Sigmoid colon (tissue), 7 donors: ENCODE data around the gene ANXA2R. TPM values are rescaled to one million over a fixed set of nuclear protein-coding genes. Genes with fewer than 3 reads are reported as not detected.

Experiments used
- DNase-seq: peaks from one replicate; pipeline ENCODE4 v3.0.0-alpha.2; 2019
- H3K27ac ChIP-seq, 4 donors: fragments of 200-600 bp; sonication (generic); one replicate each; pipeline ENCODE4 v1.5.1; 2016 to 2019; ENCODE audit warnings: mild to moderate bottlenecking in 1 of 4
- H3K27me3 ChIP-seq, 3 donors: fragments of 200-600 bp; sonication (generic); one replicate each; pipeline ENCODE4 v1.5.1; 2019; ENCODE audit warnings: mild to moderate bottlenecking in 1 of 3
- H3K36me3 ChIP-seq, 4 donors: fragments of 200-600 bp; sonication (generic); one replicate each; pipeline ENCODE4 v1.5.1; 2016 to 2019
- H3K4me1 ChIP-seq, 4 donors: fragments of 200-600 bp; sonication (generic); one replicate each; pipeline ENCODE4 v1.5.1; 2017 to 2019
- H3K4me3 ChIP-seq, 4 donors: fragments of 200-600 bp; sonication (generic); one replicate each; pipeline ENCODE4 v1.5.1; 2017 to 2019; ENCODE audit warnings: mild to moderate bottlenecking in 2 of 4, moderate library complexity in 1 of 4
- H3K9me3 ChIP-seq, 4 donors: fragments of 200-600 bp in 3 of 4; sonication (generic) in 3 of 4; one replicate each; pipeline versions ENCODE4 v1.5.1 to v1.6.1; 2013 to 2019
- CTCF ChIP-seq, 4 experiments: fragments of 450-650 bp in 3 of 4; fragments of 200-600 bp in 1 of 4; IDR thresholded peaks; one replicate each; pipeline ENCODE4 v1.5.1; 2016 to 2019; ENCODE audit warnings: antibody characterized with exemption in 4 of 4, mild to moderate bottlenecking in 3 of 4, moderate library complexity in 2 of 4
- EP300 ChIP-seq, 4 donors: sonication (generic); formaldehyde crosslinking; IDR thresholded peaks; one replicate each; pipeline ENCODE4 v1.6.1; 2017; ENCODE audit warnings: antibody characterized with exemption in 4 of 4
- POLR2A ChIP-seq, 2 donors: fragments of 450-650 bp; IDR thresholded peaks; one replicate each; pipeline ENCODE4 v1.6.1; 2016; ENCODE audit warnings: antibody characterized with exemption in 2 of 2, mild to moderate bottlenecking in 2 of 2, moderate library complexity in 2 of 2
- POLR2AphosphoS5 ChIP-seq, 4 donors: sonication (generic); formaldehyde crosslinking; IDR thresholded peaks; one replicate each; pipeline ENCODE4 v1.6.1; 2017; ENCODE audit warnings: antibody characterized with exemption in 4 of 4
- WGBS, 2 donors: extraction: QIAGEN DNeasy Blood & Tissue Kit; methylation state at CpG; one replicate each; pipeline ENCODE4 v1.1.7; 2013; 5-methylcytosine and 5-hydroxymethylcytosine counted together
- intact Hi-C: fragments of 100-400 bp; cut with DNase I; formaldehyde crosslinking; loops from one replicate; pipeline ENCODE4 v1.15.1; 2023
- polyA plus RNA-seq, 3 donors: library from polyadenylated mRNA; stranded (reverse); fragments of 200-250 nt; gene quantifications; one replicate each; pipeline ENCODE4 v1.2.3, GENCODE V29; 2013
- total RNA-seq, 4 donors: library from RNA; depleted of rRNA; stranded (reverse); fragments of >200 nt; gene quantifications; one replicate each; pipeline ENCODE4 v1.1.0, GENCODE V29; 2016
- donor health status: healthy with polysubstance abuse.
- donor health status: Bipolar disorder and iron deficiency.
- donor health status: healthy.

ANXA2R gene
- total and polyA plus RNA-seq, 7 donors, result 0.69 to 12.4 (median 3.2) TPM

- Histone ChIP-seq H3K27ac (peak overlapping the region; percentile 73 to 81 (median 80)), H3K27me3 (peaks cover 23 to 85% (median 47%) of the 10 kb centered on the region in 3 donors), H3K36me3 (no peaks in the 10 kb centered on the region), H3K4me1 (peaks cover 0 to 19% (median 6%) of the 10 kb centered on the region in 4 donors), H3K4me3 (peak overlapping the region; percentile 23 to 48 (median 42)), H3K9me3 (no peaks in the 10 kb centered on the region)
- intact Hi-C loops, result loop anchor here (5.0 kb wide), 1 partner anchor 35 kb away; the partner anchor contains the start of gene ANXA2R
- no peak for TF ChIP-seq EP300 (IDR thresholded peaks at IDR 0.05)
- peak in 2 of 4 donors; percentile 25 to 59 for TF ChIP-seq POLR2AphosphoS5 (IDR thresholded peaks at IDR 0.05)
- DNase-seq, result peak; percentile 89
- 1 to 6% methylated on average over 27 of the region's 27 CpGs for WGBS, 2 donors
These were observed 32.7 kb downstream of the ANXA2R start for GRCh38 chr5:43007246-43007910.

- peaks cover 0 to 19% (median 6%) of the 10 kb centered on the region in 4 donors for H3K4me1 ChIP-seq
- intact Hi-C loops, result loop anchor here (5.0 kb wide), 1 partner anchor 36 kb away; the partner anchor contains the start of gene ANXA2R
- H3K27ac ChIP-seq, result peak overlapping the region in 2 of 4 donors; percentile 73 to 81
- no peak for TF ChIP-seq POLR2A (IDR thresholded peaks at IDR 0.05)
- no peak for TF ChIP-seq CTCF (IDR thresholded peaks at IDR 0.05)
- TF ChIP-seq EP300 (IDR thresholded peaks at IDR 0.05), result no peak
- no peak for TF ChIP-seq POLR2AphosphoS5 (IDR thresholded peaks at IDR 0.05)
- no peaks in the 10 kb centered on the region for H3K36me3 ChIP-seq
- no peak for DNase-seq
- H3K9me3 ChIP-seq, result no peaks in the 10 kb centered on the region
- peak overlapping the region in 3 of 4 donors; percentile 40 to 48 (median 43) for H3K4me3 ChIP-seq
- WGBS, 2 donors, result 67 to 86% methylated on average over 19 of the region's 19 CpGs
- H3K27me3 ChIP-seq, result peaks cover 23 to 92% (median 49%) of the 10 kb centered on the region in 3 donors
These were observed 33.5 kb downstream of the ANXA2R start for GRCh38 chr5:43006424-43007202.

DNA sequence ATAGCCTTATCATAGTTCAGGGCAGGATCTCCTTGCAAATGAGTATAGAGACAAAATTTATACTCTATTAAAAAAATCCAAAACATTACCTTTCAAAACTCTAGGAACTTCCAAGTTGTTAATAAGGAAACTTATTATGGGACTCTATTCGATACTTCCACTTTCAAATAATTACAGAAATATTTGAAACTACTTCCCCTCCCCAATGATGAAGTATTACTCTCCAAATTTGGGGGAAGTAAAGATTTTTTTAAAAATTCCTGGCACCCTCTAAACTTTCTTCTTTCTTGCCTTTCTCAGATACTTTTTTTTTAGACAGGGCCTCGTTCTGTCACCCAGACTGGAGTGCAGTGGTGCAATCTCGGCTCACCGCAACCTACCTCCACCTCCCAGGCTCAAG lies 35.1 kb downstream of the ANXA2R start:
- WGBS, 2 donors, result 88 to 90% methylated on average over 4 of the region's 4 CpGs
- H3K27me3 ChIP-seq, result peaks cover 33 to 99% (median 64%) of the 10 kb centered on the region in 3 donors
- no peak for DNase-seq
- H3K4me3 ChIP-seq, result no peak overlapping the region
- peaks cover 0 to 23% (median 11%) of the 10 kb centered on the region in 4 donors for H3K4me1 ChIP-seq
- H3K36me3 ChIP-seq, result no peaks in the 10 kb centered on the region
- no peaks in the 10 kb centered on the region for H3K9me3 ChIP-seq
- H3K27ac ChIP-seq, result no peak overlapping the region
- TF ChIP-seq POLR2AphosphoS5 (IDR thresholded peaks at IDR 0.05) (no peak), POLR2A (IDR thresholded peaks at IDR 0.05) (no peak), CTCF (IDR thresholded peaks at IDR 0.05) (no peak), EP300 (IDR thresholded peaks at IDR 0.05) (no peak)
- intact Hi-C loops, result loop anchor here (5.0 kb wide), 1 partner anchor 37 kb away; the partner anchor contains the start of gene ANXA2R

DNA sequence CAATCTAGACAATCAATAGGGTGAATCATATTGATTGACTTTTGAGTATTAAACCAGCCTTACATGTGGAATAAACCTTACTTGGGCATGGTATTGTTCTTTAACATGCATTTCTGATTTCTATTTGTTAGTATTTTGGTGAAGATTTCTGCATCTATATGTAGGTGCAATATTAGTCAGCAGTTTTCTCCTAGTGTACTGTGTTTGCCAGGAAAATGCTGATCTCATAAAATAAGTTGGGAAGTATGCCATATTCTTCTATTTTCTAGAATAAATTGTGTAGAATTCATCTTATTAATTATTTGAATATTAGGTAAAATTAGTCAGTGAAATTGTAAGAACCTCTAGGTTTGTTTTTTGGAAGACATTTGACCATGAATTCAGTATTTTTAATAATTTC lies 38.4 kb downstream of the ANXA2R start:
- TF ChIP-seq EP300 (IDR thresholded peaks at IDR 0.05) (no peak), POLR2AphosphoS5 (IDR thresholded peaks at IDR 0.05) (no peak), POLR2A (IDR thresholded peaks at IDR 0.05) (no peak), CTCF (IDR thresholded peaks at IDR 0.05) (no peak)
- no peak for DNase-seq
- H3K27ac ChIP-seq, result no peak overlapping the region
- peaks cover 14 to 99% (median 61%) of the 10 kb centered on the region in 3 donors for H3K27me3 ChIP-seq
- intact Hi-C loops, result no loop called here
- peaks cover 0 to 9% (median 8%) of the 10 kb centered on the region in 4 donors for H3K4me1 ChIP-seq
- H3K36me3 ChIP-seq, result no peaks in the 10 kb centered on the region
- H3K4me3 ChIP-seq, result no peak overlapping the region
- no peaks in the 10 kb centered on the region for H3K9me3 ChIP-seq

- Histone ChIP-seq H3K36me3 (no peaks in the 10 kb centered on the region), H3K4me1 (peaks cover 0 to 9% (median 8%) of the 10 kb centered on the region in 4 donors), H3K27me3 (peaks cover 14 to 100% (median 62%) of the 10 kb centered on the region in 3 donors), H3K4me3 (no peak overlapping the region), H3K27ac (no peak overlapping the region), H3K9me3 (no peaks in the 10 kb centered on the region)
- whole genome bisulfite sequencing, 2 donors, result 33 to 51% methylated on average over 6 of the region's 6 CpGs
- intact Hi-C loops, result no loop called here
- TF ChIP-seq EP300 (IDR thresholded peaks at IDR 0.05), result no peak
- no peak for TF ChIP-seq POLR2A (IDR thresholded peaks at IDR 0.05)
- TF ChIP-seq CTCF (IDR thresholded peaks at IDR 0.05), result no peak
- no peak for TF ChIP-seq POLR2AphosphoS5 (IDR thresholded peaks at IDR 0.05)
- no peak for DNase-seq
These were observed 39.2 kb downstream of the ANXA2R start for GRCh38 chr5:43000914-43001313.
